ENCODE results near the gene ZACN. TPM values are rescaled to one million over a fixed set of nuclear protein-coding genes. Genes with fewer than 3 reads are reported as not detected.

The ZACN gene
- total RNA-seq, 1 experiment from 2014 or later: 0.34 TPM

DNA sequence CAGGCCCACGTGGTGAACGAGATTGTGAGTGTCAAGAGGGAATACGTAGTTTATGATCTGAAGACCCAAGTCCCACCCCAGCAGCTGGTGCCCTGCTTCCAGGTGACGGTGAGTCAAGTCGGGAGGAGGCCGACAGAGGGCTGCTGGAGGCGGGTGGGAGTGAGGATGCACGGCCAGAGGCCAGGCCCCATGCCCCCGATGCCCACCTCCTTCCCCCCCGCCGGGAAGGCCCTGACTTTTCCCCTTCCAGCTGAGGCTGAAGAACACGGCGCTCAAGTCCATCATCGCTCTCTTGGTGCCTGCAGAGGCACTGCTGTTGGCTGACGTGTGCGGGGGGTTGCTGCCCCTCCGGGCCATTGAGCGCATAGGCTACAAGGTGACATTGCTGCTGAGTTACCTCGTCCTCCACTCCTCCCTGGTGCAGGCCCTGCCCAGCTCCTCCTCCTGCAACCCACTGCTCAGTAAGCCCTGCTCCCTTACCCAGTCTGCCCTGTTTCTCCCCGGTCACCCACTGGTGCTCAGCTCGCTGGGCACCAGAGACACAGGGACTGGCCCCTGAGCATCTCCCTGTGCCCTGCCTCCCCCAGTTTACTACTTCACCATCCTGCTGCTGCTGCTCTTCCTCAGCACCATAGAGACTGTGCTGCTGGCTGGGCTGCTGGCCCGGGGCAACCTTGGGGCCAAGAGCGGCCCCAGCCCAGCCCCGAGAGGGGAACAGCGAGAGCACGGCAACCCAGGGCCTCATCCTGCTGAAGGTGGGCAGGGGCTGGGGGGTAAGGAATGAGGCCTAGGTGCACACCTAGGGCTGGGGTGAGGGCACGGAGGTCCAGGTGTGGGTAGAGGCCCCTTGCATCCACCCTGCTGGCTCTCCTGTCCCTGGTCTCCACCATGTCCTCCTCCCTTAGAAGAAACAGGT is 2.6 kb downstream of the ZACN start:
- Histone ChIP-seq H3K4me3 (ENCODE audit: low read depth, low read length) (no peak overlapping the region), H3K36me3 (ENCODE audit: control insufficient read depth, insufficient read depth, low read length) (peaks cover 5% of the 10 kb centered on the region), H3K9me3 (no peaks in the 10 kb centered on the region), H3K4me1 (no peaks in the 10 kb centered on the region), H3K27me3 (replicated peaks; ENCODE audit: control insufficient read depth, insufficient read depth, low read length) (no peaks in the 10 kb centered on the region; the same call in 1 of the 2 replicates)
- POLR2A ChIA-PET: no interaction called here
- TF ChIP-seq, protein P1, sequence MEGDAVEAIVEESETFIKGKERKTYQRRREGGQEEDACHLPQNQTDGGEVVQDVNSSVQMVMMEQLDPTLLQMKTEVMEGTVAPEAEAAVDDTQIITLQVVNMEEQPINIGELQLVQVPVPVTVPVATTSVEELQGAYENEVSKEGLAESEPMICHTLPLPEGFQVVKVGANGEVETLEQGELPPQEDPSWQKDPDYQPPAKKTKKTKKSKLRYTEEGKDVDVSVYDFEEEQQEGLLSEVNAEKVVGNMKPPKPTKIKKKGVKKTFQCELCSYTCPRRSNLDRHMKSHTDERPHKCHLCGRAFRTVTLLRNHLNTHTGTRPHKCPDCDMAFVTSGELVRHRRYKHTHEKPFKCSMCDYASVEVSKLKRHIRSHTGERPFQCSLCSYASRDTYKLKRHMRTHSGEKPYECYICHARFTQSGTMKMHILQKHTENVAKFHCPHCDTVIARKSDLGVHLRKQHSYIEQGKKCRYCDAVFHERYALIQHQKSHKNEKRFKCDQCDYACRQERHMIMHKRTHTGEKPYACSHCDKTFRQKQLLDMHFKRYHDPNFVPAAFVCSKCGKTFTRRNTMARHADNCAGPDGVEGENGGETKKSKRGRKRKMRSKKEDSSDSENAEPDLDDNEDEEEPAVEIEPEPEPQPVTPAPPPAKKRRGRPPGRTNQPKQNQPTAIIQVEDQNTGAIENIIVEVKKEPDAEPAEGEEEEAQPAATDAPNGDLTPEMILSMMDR (IDR thresholded peaks at IDR 0.05; ENCODE audit: insufficient read depth in 1 of 2, low read depth in 1 of 2, low read length in 1 of 2, severe bottlenecking in 1 of 2, unreplicated experiment in 1 of 2): no peak
- no TSS peak for BruUV-seq (replicated peaks)
- Mint-ChIP-seq H3K4me3 (ENCODE audit: unreplicated experiment) (peak overlapping the region; percentile 18), H3K27me3 (ENCODE audit: insufficient read depth, unreplicated experiment) (peaks cover 13% of the 10 kb centered on the region), H3K4me1 (ENCODE audit: low read depth, unreplicated experiment) (no peaks in the 10 kb centered on the region), H3K36me3 (ENCODE audit: insufficient read depth, unreplicated experiment) (peaks cover 61% of the 10 kb centered on the region), H3K9me3 (ENCODE audit: unreplicated experiment) (no peaks in the 10 kb centered on the region), H3K27ac (ENCODE audit: unreplicated experiment) (peak overlapping the region; percentile 39)
- CTCF ChIA-PET: no interaction called here
- DNase-seq: no peak
- intact Hi-C loops (cut with micrococcal nuclease; ENCODE audit: unreplicated experiment): no loop called here

DNA sequence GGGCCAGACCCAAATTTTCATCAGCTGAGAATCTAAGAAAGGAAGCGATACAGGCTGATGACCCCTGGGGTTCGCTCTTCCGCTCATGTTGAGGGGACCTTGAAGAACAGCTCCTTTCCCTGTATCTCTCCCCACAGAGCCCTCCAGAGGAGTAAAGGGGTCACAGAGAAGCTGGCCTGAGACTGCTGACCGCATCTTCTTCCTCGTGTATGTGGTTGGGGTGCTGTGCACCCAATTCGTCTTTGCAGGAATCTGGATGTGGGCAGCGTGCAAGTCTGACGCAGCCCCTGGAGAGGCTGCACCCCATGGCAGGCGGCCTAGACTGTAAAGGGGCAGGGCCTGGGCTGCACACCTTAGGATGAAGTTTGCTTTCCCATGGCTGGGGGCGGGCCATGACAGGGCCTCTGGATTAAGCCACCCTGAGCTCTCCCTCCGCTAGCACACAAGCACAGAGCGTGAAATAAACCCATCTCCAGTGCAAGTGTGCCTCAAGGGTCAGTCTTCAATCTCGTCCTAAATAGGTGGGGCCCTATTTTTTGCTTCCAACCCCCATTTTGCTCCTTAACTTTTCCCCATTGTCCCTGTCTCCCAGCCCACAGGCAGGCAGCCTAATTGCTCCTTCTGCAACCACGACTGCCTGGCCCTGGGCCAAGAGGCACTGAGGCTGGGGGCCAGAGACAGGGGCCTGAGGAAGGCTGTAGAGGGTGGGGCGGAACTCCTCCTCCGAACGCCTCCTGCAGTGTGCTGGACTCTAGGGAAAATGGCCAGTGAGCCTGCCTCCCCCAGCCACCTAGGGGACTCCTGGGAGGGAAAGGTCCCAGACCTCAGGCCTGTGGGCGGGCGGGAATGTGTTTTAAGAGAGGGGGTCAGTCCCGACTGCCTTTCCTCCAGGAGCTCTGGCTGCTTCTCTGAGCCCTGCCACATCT is 3.6 kb downstream of the ZACN start:
- peaks cover 55% of the 10 kb centered on the region for H3K36me3 Mint-ChIP-seq (ENCODE audit: insufficient read depth, unreplicated experiment)
- Histone ChIP-seq H3K36me3 (ENCODE audit: control insufficient read depth, insufficient read depth, low read length) (peaks cover 5% of the 10 kb centered on the region), H3K4me3 (ENCODE audit: low read depth, low read length) (no peak overlapping the region), H3K4me1 (no peaks in the 10 kb centered on the region), H3K9me3 (no peaks in the 10 kb centered on the region), H3K27me3 (replicated peaks; ENCODE audit: control insufficient read depth, insufficient read depth, low read length) (no peaks in the 10 kb centered on the region)
- BruUV-seq (replicated peaks): TSS peak; percentile 11
- H3K4me1 Mint-ChIP-seq (ENCODE audit: low read depth, unreplicated experiment): no peaks in the 10 kb centered on the region
- peaks cover 6% of the 10 kb centered on the region for H3K27me3 Mint-ChIP-seq (ENCODE audit: insufficient read depth, unreplicated experiment)
- CTCF ChIA-PET: interaction anchor here (1.3 kb wide), 1 partner anchor 197 kb away, joined by 3 read pairs; no protein-coding TSS in a partner anchor
- DNase-seq: no peak
- H3K9me3 Mint-ChIP-seq (ENCODE audit: unreplicated experiment): no peaks in the 10 kb centered on the region
- H3K4me3 Mint-ChIP-seq (ENCODE audit: unreplicated experiment): no peak overlapping the region
- no peak overlapping the region for H3K27ac Mint-ChIP-seq (ENCODE audit: unreplicated experiment)
- POLR2A ChIA-PET: no interaction called here
- intact Hi-C loops (cut with micrococcal nuclease; ENCODE audit: unreplicated experiment): no loop called here
- TF ChIP-seq, protein P1 (IDR thresholded peaks at IDR 0.05; ENCODE audit: insufficient read depth in 1 of 2, low read depth in 1 of 2, low read length in 1 of 2, severe bottlenecking in 1 of 2, unreplicated experiment in 1 of 2): no peak

DNA sequence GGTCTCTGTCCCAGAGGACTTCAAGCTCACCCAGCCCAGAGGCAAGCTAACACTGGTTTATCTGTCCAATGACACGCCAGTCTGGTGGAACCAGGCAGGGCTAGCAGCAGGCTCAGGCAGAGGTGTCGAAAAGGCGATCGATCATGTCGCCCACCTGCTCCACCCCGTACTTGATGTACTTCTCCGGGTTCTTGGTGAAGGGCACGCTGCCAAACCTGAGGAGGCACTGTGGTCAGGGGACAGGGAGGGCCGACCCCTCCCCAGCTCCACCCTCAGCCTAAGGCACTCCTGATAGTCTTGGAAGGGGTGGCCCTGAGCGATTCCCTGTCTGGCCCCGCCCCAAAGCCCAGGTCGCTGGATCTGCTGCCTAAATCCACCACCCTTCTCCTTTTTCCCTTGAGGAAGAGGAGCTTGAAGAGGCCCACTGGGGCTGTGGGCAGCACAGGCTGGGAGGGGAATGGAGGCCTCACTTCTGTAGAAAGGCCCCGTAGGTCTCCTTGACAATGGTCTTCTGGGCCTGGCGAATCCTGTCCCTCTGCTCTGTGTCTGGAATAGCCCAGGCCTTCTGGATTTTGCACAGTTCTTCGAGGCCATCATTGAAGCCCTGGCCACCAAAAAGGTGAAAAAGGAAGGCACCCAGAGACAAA is 4.7 kb downstream of the ZACN start:
- H3K4me1 Mint-ChIP-seq (ENCODE audit: low read depth, unreplicated experiment): no peaks in the 10 kb centered on the region
- Histone ChIP-seq H3K27me3 (replicated peaks; ENCODE audit: control insufficient read depth, insufficient read depth, low read length) (no peaks in the 10 kb centered on the region), H3K4me1 (no peaks in the 10 kb centered on the region), H3K9me3 (no peaks in the 10 kb centered on the region), H3K4me3 (ENCODE audit: low read depth, low read length) (no peak overlapping the region), H3K36me3 (ENCODE audit: control insufficient read depth, insufficient read depth, low read length) (peaks cover 5% of the 10 kb centered on the region)
- no peaks in the 10 kb centered on the region for H3K9me3 Mint-ChIP-seq (ENCODE audit: unreplicated experiment)
- ChIA-PET CTCF (interaction anchor here (1.3 kb wide), 1 partner anchor 196 kb away, joined by 3 read pairs; no protein-coding TSS in a partner anchor), POLR2A (no interaction called here)
- DNase-seq: no peak
- TF ChIP-seq, protein P1 (IDR thresholded peaks at IDR 0.05; ENCODE audit: insufficient read depth in 1 of 2, low read depth in 1 of 2, low read length in 1 of 2, severe bottlenecking in 1 of 2, unreplicated experiment in 1 of 2): no peak
- intact Hi-C loops (cut with micrococcal nuclease; ENCODE audit: unreplicated experiment): no loop called here
- H3K27me3 Mint-ChIP-seq (ENCODE audit: insufficient read depth, unreplicated experiment): peaks cover 2% of the 10 kb centered on the region
- H3K4me3 Mint-ChIP-seq (ENCODE audit: unreplicated experiment): no peak overlapping the region
- no peak overlapping the region for H3K27ac Mint-ChIP-seq (ENCODE audit: unreplicated experiment)
- peaks cover 56% of the 10 kb centered on the region for H3K36me3 Mint-ChIP-seq (ENCODE audit: insufficient read depth, unreplicated experiment)
- BruUV-seq (replicated peaks): no TSS peak

Measured in Caco-2 (cell line).